SK-N-SH (cell line): ENCODE measurements around the gene SLC47A2. TPM values are rescaled to one million over a fixed set of nuclear protein-coding genes. Genes with fewer than 3 reads are reported as not detected.

Source experiments
- CTCF ChIA-PET: fragments of 300-600, 350-600 bp; formaldehyde crosslinking; extraction: SDS; loops from one replicate; lab custom pipeline; 2021; lab: Yijun Ruan, JAX
- POLR2A ChIA-PET: fragments of 350-600 bp; sonication (Branson Sonifier 250); formaldehyde crosslinking; extraction: SDS; loops from one replicate; lab custom pipeline; 2020; ENCODE audit warnings: antibody characterized with exemption, inconsistent platforms; lab: Yijun Ruan, JAX
- DNase-seq: peaks from one replicate; pipeline ENCODE4 v3.0.0; 2012
- H2AFZ ChIP-seq: fragments of 200-600 bp; sonication (generic); 2 replicates; pipeline ENCODE4 v1.8.1; 2016; ENCODE audit warnings: antibody characterized with exemption, mild to moderate bottlenecking, low read depth
- H3F3A ChIP-seq: fragments of 200-600 bp; sonication (generic); replicated peaks from 2 replicates; pipeline ENCODE3; 2016; ENCODE audit warnings: antibody characterized with exemption, mild to moderate bottlenecking; ENCODE audit not compliant: insufficient read depth
- H3K27ac ChIP-seq, 2 experiments: fragments of 200-500 bp in 1 of 2; fragments of 200-600 bp in 1 of 2; sonication (Bioruptor generic) in 1 of 2; sonication (generic), shearing (Covaris generic) in 1 of 2; 2 replicates each; pipeline versions ENCODE4 v1.5.1 to v1.6.1; 2014 to 2016; ENCODE audit warnings: low read depth in 2 of 2, inconsistent platforms in 1 of 2, low read length in 1 of 2, mild to moderate bottlenecking in 1 of 2, mixed read lengths in 1 of 2
- H3K27me3 ChIP-seq: fragments of 200-600 bp; sonication (generic), shearing (Covaris generic); 2 replicates; pipeline ENCODE4 v1.6.1; 2016; ENCODE audit warnings: mixed run types; ENCODE audit not compliant: insufficient read depth
- H3K36me3 ChIP-seq, 2 experiments: fragments of 200-500 bp in 1 of 2; fragments of 200-600 bp in 1 of 2; sonication (Bioruptor generic) in 1 of 2; sonication (generic) in 1 of 2; replicated peaks in 1 of 2; 2 replicates each; pipeline versions ENCODE3 to v1.5.1; 2014 to 2016; ENCODE audit warnings: low read length in 1 of 2, mild to moderate bottlenecking in 1 of 2; ENCODE audit not compliant: insufficient read depth in 2 of 2, control insufficient read depth in 1 of 2
- H3K4me1 ChIP-seq, 2 experiments: fragments of 200-500 bp in 1 of 2; fragments of 200-600 bp in 1 of 2; sonication (Bioruptor generic) in 1 of 2; sonication (generic), shearing (Covaris generic) in 1 of 2; 2 replicates each; pipeline versions ENCODE4 v1.5.1 to v1.6.1; 2014 to 2016; ENCODE audit warnings: low read depth in 1 of 2, low read length in 1 of 2, mixed run types in 1 of 2; ENCODE audit not compliant: insufficient read depth in 2 of 2, control insufficient read depth in 1 of 2
- H3K4me2 ChIP-seq: fragments of 200-600 bp; sonication (generic), shearing (Covaris generic); 2 replicates; pipeline ENCODE4 v1.6.1; 2017; ENCODE audit warnings: mixed run types
- H3K4me3 ChIP-seq, 2 experiments: fragments of 200-500 bp in 1 of 2; fragments of 200-600 bp in 1 of 2; sonication (Bioruptor generic) in 1 of 2; sonication (generic), shearing (Covaris generic) in 1 of 2; 2 replicates each; pipeline versions ENCODE4 v1.5.1 to v1.8.1; 2014 to 2016; ENCODE audit warnings: low read depth in 2 of 2, inconsistent platforms in 1 of 2, low read length in 1 of 2, mild to moderate bottlenecking in 1 of 2, mixed read lengths in 1 of 2, moderate library complexity in 1 of 2
- H3K79me2 ChIP-seq: fragments of 200-600 bp; sonication (generic); 2 replicates; pipeline ENCODE4 v1.8.1; 2017; ENCODE audit warnings: mild to moderate bottlenecking; ENCODE audit not compliant: insufficient read depth
- H3K9ac ChIP-seq: fragments of 200-600 bp; sonication (generic); 2 replicates; pipeline ENCODE4 v1.6.1; 2017; ENCODE audit warnings: mixed run types
- H3K9me2 ChIP-seq: fragments of 200-600 bp; sonication (generic); 2 replicates; pipeline ENCODE4 v1.6.1; 2017; ENCODE audit warnings: mixed run types
- H3K9me3 ChIP-seq: fragments of 200-600 bp; sonication (generic); 2 replicates; pipeline ENCODE4 v1.6.1; 2017; ENCODE audit warnings: mixed run types, mild to moderate bottlenecking, moderate library complexity
- H4K20me1 ChIP-seq: fragments of 200-600 bp; sonication (generic); 2 replicates; pipeline ENCODE4 v1.6.1; 2017; ENCODE audit warnings: mild to moderate bottlenecking, mixed run types; ENCODE audit not compliant: insufficient read depth
- ELF1 ChIP-seq: IDR thresholded peaks from 2 replicates; pipeline ENCODE4 v1.4.0; 2012
- GABPA ChIP-seq: IDR thresholded peaks from 2 replicates; pipeline ENCODE4 v1.4.0; 2012; ENCODE audit warnings: low read depth, mild to moderate bottlenecking
- GATA2 ChIP-seq: sonication (generic); formaldehyde crosslinking; IDR thresholded peaks from 2 replicates; pipeline ENCODE4 v1.5.0; 2020; ENCODE audit warnings: mild to moderate bottlenecking, missing genetic modification reagents
- POLR2AphosphoS5 ChIP-seq: IDR thresholded peaks from 2 replicates; pipeline ENCODE4 v1.6.1; 2012; ENCODE audit warnings: low read depth, low read length
- RAD21 ChIP-seq: IDR thresholded peaks from 2 replicates; pipeline ENCODE4 v1.6.1; 2012; ENCODE audit warnings: mild to moderate bottlenecking, low read length
- RXRA ChIP-seq: IDR thresholded peaks from 2 replicates; pipeline ENCODE4 v1.4.0; 2012; ENCODE audit warnings: low read depth, mild to moderate bottlenecking, borderline replicate concordance
- SMC3 ChIP-seq: IDR thresholded peaks from 2 replicates; pipeline ENCODE4 v1.6.1; 2012; ENCODE audit warnings: low read depth, low read length, improper control_type of control experiment
- TCF12 ChIP-seq: IDR thresholded peaks from 2 replicates; pipeline ENCODE4 v1.4.0; 2012
- USF2 ChIP-seq: fragments of 150-350 bp; IDR thresholded peaks from 2 replicates; pipeline ENCODE4 v1.6.1; 2017; ENCODE audit warnings: antibody characterized with exemption, low read length, low read depth, borderline replicate concordance
- WGBS: methylation state at CpG from one replicate; pipeline ENCODE4 v1.1.6; 2017; ENCODE audit warnings: low lambda C conversion rate; 5-methylcytosine and 5-hydroxymethylcytosine counted together
- polyA plus RNA-seq, 3 experiments: library from polyadenylated mRNA; depleted of rRNA; stranded (reverse); fragments of >200 nt; gene quantifications; 2 replicates each; pipeline ENCODE4 v1.2.3, GENCODE V29; 2012

Gene SLC47A2
- polyA plus RNA-seq, 1 of the 3 experiments (the other 2 are of a cell fraction), result not detected

- no peaks in the 10 kb centered on the region for H4K20me1 ChIP-seq
- 97% methylated on average over 31 of the region's 34 CpGs for WGBS
- H3K9ac ChIP-seq, result no peak overlapping the region
- TF ChIP-seq GABPA (no peak), POLR2AphosphoS5 (no peak), ELF1 (no peak), SMC3 (no peak), RAD21 (no peak), GATA2 (CRISPR knock-in tag) (no peak)
- no peaks in the 10 kb centered on the region for H3K27me3 ChIP-seq
- H3K4me2 ChIP-seq, result no peak overlapping the region
- CTCF ChIA-PET, result interaction anchor here (0.8 to 5.9 kb wide), 11 partner anchors 9 to 230 kb away, joined by 3 to 55 read pairs (median 7); no protein-coding TSS in a partner anchor
- POLR2A ChIA-PET, result interaction anchor here (0.6 kb wide), 1 partner anchor 16 kb away, joined by 3 read pairs; no protein-coding TSS in a partner anchor
- no peaks in the 10 kb centered on the region for H3K79me2 ChIP-seq
- H3K36me3 ChIP-seq, result no peaks in the 10 kb centered on the region
- H3K4me1 ChIP-seq, result peaks cover 0 to 6% of the 10 kb centered on the region in 2 experiments; a peak in 1 of 4 replicates
- H3F3A ChIP-seq, result no peaks in the 10 kb centered on the region
- DNase-seq, result no peak
- H3K9me3 ChIP-seq, result no peaks in the 10 kb centered on the region
- no peaks in the 10 kb centered on the region for H3K9me2 ChIP-seq
- no peak overlapping the region for H2AFZ ChIP-seq
- no peak overlapping the region for H3K27ac ChIP-seq
- no peak overlapping the region for H3K4me3 ChIP-seq
These were observed 27.0 kb upstream of the SLC47A2 start for GRCh38 chr17:19743101-19744100.

GRCh38 chr17:19742495-19742894, 26.1 kb upstream of the SLC47A2 start:
- Histone ChIP-seq H3F3A (no peaks in the 10 kb centered on the region), H3K9me2 (no peaks in the 10 kb centered on the region), H3K9me3 (no peaks in the 10 kb centered on the region), H3K27ac (no peak overlapping the region), H3K9ac (no peak overlapping the region), H3K4me3 (no peak overlapping the region), H4K20me1 (no peaks in the 10 kb centered on the region), H3K79me2 (no peaks in the 10 kb centered on the region), H3K36me3 (no peaks in the 10 kb centered on the region), H3K4me2 (no peak overlapping the region), H2AFZ (no peak overlapping the region), H3K27me3 (no peaks in the 10 kb centered on the region), H3K4me1 (peaks cover 0 to 6% of the 10 kb centered on the region in 2 experiments; a peak in 1 of 4 replicates)
- no peak for DNase-seq
- 87% methylated on average over 9 of the region's 10 CpGs for WGBS
- POLR2A ChIA-PET, result interaction anchor here (0.7 to 1.0 kb wide), 2 partner anchors 14 to 22 kb away, joined by 3 read pairs; no protein-coding TSS in a partner anchor
- CTCF ChIA-PET, result interaction anchor here (0.8 to 5.9 kb wide), 7 partner anchors 10 to 229 kb away, joined by 3 to 55 read pairs (median 4); no protein-coding TSS in a partner anchor
- no peak for TF ChIP-seq TCF12

- H3K4me3 ChIP-seq, result no peak overlapping the region
- peaks cover 0 to 6% of the 10 kb centered on the region in 2 experiments; a peak in 1 of 4 replicates for H3K4me1 ChIP-seq
- H3K9me2 ChIP-seq, result no peaks in the 10 kb centered on the region
- DNase-seq, result no peak
- no peak overlapping the region for H3K4me2 ChIP-seq
- no peaks in the 10 kb centered on the region for H3K36me3 ChIP-seq
- no peak overlapping the region for H3K27ac ChIP-seq
- WGBS, result 74% methylated on average over 6 of the region's 14 CpGs
- no peak overlapping the region for H3K9ac ChIP-seq
- no peaks in the 10 kb centered on the region for H3K79me2 ChIP-seq
- no peaks in the 10 kb centered on the region for H4K20me1 ChIP-seq
- CTCF ChIA-PET, result interaction anchor here (0.8 to 5.9 kb wide), 7 partner anchors 11 to 229 kb away, joined by 3 to 55 read pairs (median 4); no protein-coding TSS in a partner anchor
- no peaks in the 10 kb centered on the region for H3F3A ChIP-seq
- no peak overlapping the region for H2AFZ ChIP-seq
- no peaks in the 10 kb centered on the region for H3K9me3 ChIP-seq
- no peaks in the 10 kb centered on the region for H3K27me3 ChIP-seq
- POLR2A ChIA-PET, result interaction anchor here (0.7 to 1.0 kb wide), 2 partner anchors 13 to 22 kb away, joined by 3 read pairs; no protein-coding TSS in a partner anchor
- TF ChIP-seq GATA2 (CRISPR knock-in tag), result no peak
- no peak for TF ChIP-seq USF2
- TF ChIP-seq ELF1, result no peak
- no peak for TF ChIP-seq TCF12
- TF ChIP-seq RXRA, result no peak
These were observed 25.6 kb upstream of the SLC47A2 start for GRCh38 chr17:19741832-19742457.
